H9 (cell line): Measurements from ENCODE around the gene GPR21. TPM values are rescaled to one million over a fixed set of nuclear protein-coding genes. Genes with fewer than 3 reads are reported as not detected.

Experiments
- DNase-seq: peaks from one replicate; pipeline ENCODE4 v3.0.0-alpha.2; 2017
- H2AFZ ChIP-seq: one replicate; pipeline ENCODE4 v1.6.1; 2013; ENCODE audit warnings: mild to moderate bottlenecking, low read length, control low read depth, moderate library complexity
- H2AK5ac ChIP-seq: 2 replicates; pipeline ENCODE4 v1.6.1; 2013; ENCODE audit warnings: low read length, control low read depth, mixed read lengths; ENCODE audit not compliant: insufficient read length
- H2BK120ac ChIP-seq: one replicate; pipeline ENCODE4 v1.6.1; 2013; ENCODE audit warnings: low read depth, mild to moderate bottlenecking, low read length, control low read depth, inconsistent platforms; ENCODE audit not compliant: poor library complexity, severe bottlenecking
- H2BK12ac ChIP-seq: 2 replicates; pipeline ENCODE4 v1.6.1; 2013; ENCODE audit warnings: low read length, control low read depth, mixed read lengths, low read depth; ENCODE audit not compliant: insufficient read length
- H2BK15ac ChIP-seq: 2 replicates; pipeline ENCODE4 v1.6.1; 2013; ENCODE audit warnings: low read depth, low read length, control low read depth
- H2BK20ac ChIP-seq: one replicate; pipeline ENCODE4 v1.6.1; 2013; ENCODE audit warnings: low read depth, mild to moderate bottlenecking, low read length, control low read depth, inconsistent platforms; ENCODE audit not compliant: poor library complexity, severe bottlenecking
- H2BK5ac ChIP-seq: 2 replicates; pipeline ENCODE4 v1.6.1; 2013; ENCODE audit warnings: low read length, control low read depth, mixed read lengths; ENCODE audit not compliant: insufficient read length
- H3K14ac ChIP-seq: 2 replicates; pipeline ENCODE4 v1.6.1; 2013; ENCODE audit warnings: low read length, control low read depth; ENCODE audit not compliant: insufficient read depth
- H3K18ac ChIP-seq: 2 replicates; pipeline ENCODE4 v1.6.1; 2013; ENCODE audit warnings: low read depth, mild to moderate bottlenecking, mixed read lengths, low read length, control low read depth; ENCODE audit not compliant: insufficient read length
- H3K23ac ChIP-seq: 2 replicates; pipeline ENCODE4 v1.6.1; 2013; ENCODE audit warnings: low read length, control low read depth, mixed read lengths, low read depth; ENCODE audit not compliant: insufficient read length
- H3K23me2 ChIP-seq: 2 replicates; pipeline ENCODE4 v1.6.1; 2013; ENCODE audit warnings: low read depth, mild to moderate bottlenecking, mixed read lengths, low read length, control low read depth; ENCODE audit not compliant: insufficient read length, poor library complexity, severe bottlenecking
- H3K27ac ChIP-seq: 2 replicates; pipeline ENCODE4 v1.5.1; 2013; ENCODE audit warnings: low read length, control low read depth, mixed read lengths, low read depth; ENCODE audit not compliant: insufficient read length
- H3K27me3 ChIP-seq: 2 replicates; pipeline ENCODE4 v1.6.1; 2013; ENCODE audit warnings: low read length, control low read depth, inconsistent platforms; ENCODE audit not compliant: insufficient read depth
- H3K4ac ChIP-seq: 2 replicates; pipeline ENCODE4 v1.6.1; 2013; ENCODE audit warnings: low read depth, mild to moderate bottlenecking, control low read depth, inconsistent platforms, low read length, moderate library complexity
- H3K4me1 ChIP-seq: 2 replicates; pipeline ENCODE4 v1.6.1; 2013; ENCODE audit warnings: low read length, control low read depth, inconsistent platforms; ENCODE audit not compliant: insufficient read depth
- H3K4me2 ChIP-seq: 2 replicates; pipeline ENCODE4 v1.6.1; 2013; ENCODE audit warnings: low read length, control low read depth, mixed read lengths; ENCODE audit not compliant: insufficient read length, insufficient read depth
- H3K56ac ChIP-seq: 2 replicates; pipeline ENCODE4 v1.6.1; 2013; ENCODE audit warnings: low read depth, mild to moderate bottlenecking, mixed read lengths, low read length, control low read depth; ENCODE audit not compliant: insufficient read length
- H3K79me1 ChIP-seq: 2 replicates; pipeline ENCODE4 v1.6.1; 2013; ENCODE audit warnings: low read depth, mild to moderate bottlenecking, moderate library complexity, low read length, control low read depth, inconsistent platforms; ENCODE audit not compliant: insufficient read depth, poor library complexity, severe bottlenecking
- H3K79me2 ChIP-seq: 2 replicates; pipeline ENCODE4 v1.6.1; 2013; ENCODE audit warnings: low read length, control low read depth, inconsistent platforms; ENCODE audit not compliant: insufficient read depth
- H3K9ac ChIP-seq: 2 replicates; pipeline ENCODE4 v1.6.1; 2013; ENCODE audit warnings: low read length, control low read depth, mixed read lengths; ENCODE audit not compliant: insufficient read length; ENCODE audit errors: extremely low read depth
- H3K9me3 ChIP-seq: one replicate; pipeline ENCODE4 v1.6.1; 2013; ENCODE audit warnings: low read depth, low read length, inconsistent platforms; ENCODE audit not compliant: control insufficient read depth
- H3T11ph ChIP-seq: one replicate; pipeline ENCODE4 v1.6.1; 2013; ENCODE audit warnings: mild to moderate bottlenecking, low read length, control low read depth, inconsistent platforms
- H4K20me1 ChIP-seq: one replicate; pipeline ENCODE4 v1.6.1; 2013; ENCODE audit not compliant: control insufficient read depth, insufficient read length, insufficient read depth
- H4K5ac ChIP-seq: 2 replicates; pipeline ENCODE4 v1.6.1; 2013; ENCODE audit warnings: low read depth, mild to moderate bottlenecking, mixed read lengths, low read length, control low read depth; ENCODE audit not compliant: insufficient read length
- H4K8ac ChIP-seq: replicated peaks from 2 replicates; pipeline ENCODE4 v1.6.1; 2013; ENCODE audit warnings: low read length, control low read depth, mixed read lengths, low read depth; ENCODE audit not compliant: insufficient read length
- H4K91ac ChIP-seq: 2 replicates; pipeline ENCODE4 v1.6.1; 2013; ENCODE audit warnings: low read depth, mild to moderate bottlenecking, moderate library complexity, mixed read lengths, low read length, control low read depth; ENCODE audit not compliant: insufficient read length
- H3K27ac Mint-ChIP-seq, 3 experiments: 2 replicates in 2 of 3; 3 replicates in 1 of 3; pipeline ENCODE4 v1.8.0; 2020 to 2021; ENCODE audit warnings: mixed read lengths in 3 of 3, mild to moderate bottlenecking in 1 of 3, moderate library complexity in 1 of 3
- H3K27me3 Mint-ChIP-seq: 2 replicates; pipeline ENCODE4 v1.8.0; 2021; ENCODE audit warnings: low read depth, mild to moderate bottlenecking, moderate library complexity, mixed read lengths
- H3K36me3 Mint-ChIP-seq, 3 experiments: 2 replicates in 2 of 3; 3 replicates in 1 of 3; pipeline ENCODE4 v1.8.0; 2020 to 2021; ENCODE audit warnings: low read depth in 3 of 3, mixed read lengths in 3 of 3; ENCODE audit not compliant: insufficient read depth in 1 of 3
- H3K4me1 Mint-ChIP-seq, 2 experiments: 2 replicates each; pipeline ENCODE4 v1.8.0; 2020; ENCODE audit warnings: mixed read lengths in 2 of 2
- H3K4me3 Mint-ChIP-seq, 2 experiments: 2 replicates in 1 of 2; 3 replicates in 1 of 2; pipeline ENCODE4 v1.8.0; 2020 to 2021; ENCODE audit warnings: mild to moderate bottlenecking in 2 of 2, mixed read lengths in 2 of 2, moderate library complexity in 1 of 2
- H3K9me3 Mint-ChIP-seq, 2 experiments: 2 replicates in 1 of 2; 3 replicates in 1 of 2; pipeline ENCODE4 v1.8.0; 2020; ENCODE audit warnings: mild to moderate bottlenecking in 2 of 2, mixed read lengths in 2 of 2, moderate library complexity in 1 of 2
- CTCF ChIP-seq: fragments of 200-600 bp; sonication (generic); conservative IDR thresholded peaks from 3 replicates; pipeline ENCODE4 v1.8.0; 2021; ENCODE audit warnings: antibody characterized with exemption, mild to moderate bottlenecking
- WGBS: extraction: QIAGEN DNeasy Blood & Tissue Kit; methylation state at CpG from one replicate; pipeline ENCODE4 v1.1.7; 2013; ENCODE audit warnings: missing lambda C conversion rate, low lambda C conversion rate, mixed read lengths; ENCODE audit not compliant: insufficient read length; ENCODE audit errors: extremely low coverage; 5-methylcytosine and 5-hydroxymethylcytosine counted together
- total RNA-seq: library from RNA; stranded (reverse); gene quantifications from 2 replicates; pipeline ENCODE4 v1.2.1, GENCODE V29; 2021

Gene GPR21
- total RNA-seq, 1 experiment from 2014 or later = 0.87 TPM

DNA sequence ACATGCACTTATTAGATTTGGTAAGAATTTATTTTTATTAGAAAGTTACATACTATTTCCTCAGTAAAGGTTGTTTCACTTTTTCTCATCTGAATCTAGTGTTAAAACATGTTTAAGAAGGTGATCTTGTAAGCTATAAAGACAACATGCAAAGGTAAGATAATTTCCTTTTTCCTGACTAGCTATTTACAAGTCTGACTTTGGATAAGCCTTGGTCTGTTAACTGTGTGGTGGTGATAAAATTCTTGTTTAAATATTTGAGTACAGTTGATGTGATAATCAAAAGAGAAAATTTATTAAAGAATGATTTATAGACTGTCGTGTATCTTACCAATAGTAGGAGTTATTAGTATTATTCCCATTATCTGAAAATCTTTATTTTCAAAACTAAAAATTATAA is 36.9 kb upstream of the GPR21 start:
- H3T11ph ChIP-seq = no peak overlapping the region
- H3K4me1 ChIP-seq = no peaks in the 10 kb centered on the region
- no peak overlapping the region for H3K23ac ChIP-seq
- H4K5ac ChIP-seq = no peak overlapping the region
- H4K8ac ChIP-seq = no peak overlapping the region
- no peak overlapping the region for H3K14ac ChIP-seq
- H3K18ac ChIP-seq = no peak overlapping the region
- no peak overlapping the region for H2AFZ ChIP-seq
- no peaks in the 10 kb centered on the region for H3K23me2 ChIP-seq
- no peak overlapping the region for H2BK20ac ChIP-seq
- TF ChIP-seq CTCF = no peak
- H3K4ac ChIP-seq = no peak overlapping the region
- no peaks in the 10 kb centered on the region for H3K79me1 ChIP-seq
- peaks cover 6 to 50% (median 37%) of the 10 kb centered on the region in 3 experiments; a peak in 6 of 7 replicates for H3K36me3 Mint-ChIP-seq
- H3K27me3 Mint-ChIP-seq = no peaks in the 10 kb centered on the region
- H3K27ac Mint-ChIP-seq = no peak overlapping the region
- no peak overlapping the region for H3K27ac ChIP-seq
- no peak overlapping the region for H3K4me2 ChIP-seq
- no peak overlapping the region for H2BK5ac ChIP-seq
- no peak overlapping the region for H3K9ac ChIP-seq
- no peak overlapping the region for H2BK12ac ChIP-seq
- no peak overlapping the region for H2AK5ac ChIP-seq
- DNase-seq = no peak
- H3K79me2 ChIP-seq = no peaks in the 10 kb centered on the region
- H3K4me3 Mint-ChIP-seq = no peak overlapping the region
- no peak overlapping the region for H4K91ac ChIP-seq
- no peak overlapping the region for H3K56ac ChIP-seq
- H3K4me1 Mint-ChIP-seq = peaks cover 15 to 21% of the 10 kb centered on the region in 2 experiments
- no peaks in the 10 kb centered on the region for H4K20me1 ChIP-seq
- H3K27me3 ChIP-seq = no peaks in the 10 kb centered on the region
- H2BK15ac ChIP-seq = no peak overlapping the region
- no CpG with 5 or more reads among the region's 1 CpG for WGBS
- H3K9me3 ChIP-seq = no peaks in the 10 kb centered on the region
- no peak overlapping the region for H2BK120ac ChIP-seq
- H3K9me3 Mint-ChIP-seq = no peaks in the 10 kb centered on the region
